Activated B cell treated with CpG ODN at 0.5 μM for 24 hours (primary cell): Measurements from ENCODE around the gene LRRC73. TPM values are rescaled to one million over a fixed set of nuclear protein-coding genes. Genes with fewer than 3 reads are reported as not detected.

ENCODE experiments used
- ATAC-seq: fragments of 200-7000 bp; cut with Tn5 transposase; one replicate; pipeline ENCODE4 v1.10.0; 2021; ENCODE audit warnings: low read depth, mild to moderate bottlenecking, moderate library complexity
- CTCF ChIA-PET: fragments of 350-600 bp; sonication (Branson Sonifier 250); formaldehyde crosslinking; loops from one replicate; lab custom pipeline; 2021; ENCODE audit warnings: antibody characterized with exemption; lab: Charles Lee
- POLR2A ChIA-PET: fragments of 350-600 bp; sonication (Branson Sonifier 250); formaldehyde crosslinking; loops from one replicate; lab custom pipeline; 2021; ENCODE audit warnings: antibody characterized with exemption; lab: Charles Lee
- DNase-seq: peaks from one replicate; pipeline ENCODE4 v3.0.0; 2022
- H3K27ac Mint-ChIP-seq: one replicate; pipeline ENCODE4 v1.8.0; 2020; ENCODE audit warnings: mixed read lengths
- H3K27me3 Mint-ChIP-seq: one replicate; pipeline ENCODE4 v1.8.0; 2021; ENCODE audit warnings: mixed read lengths
- H3K36me3 Mint-ChIP-seq: one replicate; pipeline ENCODE4 v1.8.0; 2021; ENCODE audit warnings: low read depth, mixed read lengths
- H3K4me1 Mint-ChIP-seq: one replicate; pipeline ENCODE4 v1.8.0; 2021; ENCODE audit warnings: mixed read lengths
- H3K4me3 Mint-ChIP-seq: one replicate; pipeline ENCODE4 v1.8.0; 2020; ENCODE audit warnings: mild to moderate bottlenecking, mixed read lengths
- H3K9me3 Mint-ChIP-seq: one replicate; pipeline ENCODE4 v1.8.0; 2020; ENCODE audit warnings: mixed read lengths
- intact Hi-C: fragments of 100-400 bp; cut with micrococcal nuclease; formaldehyde crosslinking; loops from one replicate; pipeline ENCODE4 v1.15.1; 2024
- total RNA-seq: library from RNA; stranded (reverse); gene quantifications from 2 replicates; pipeline ENCODE4 v1.2.3, GENCODE V29; 2022
- TF ChIP-seq, protein P1 (sequence below): fragments of 200-600 bp; IDR thresholded peaks from one replicate; pipeline ENCODE4 v1.8.0; 2022; ENCODE audit warnings: antibody characterized with exemption, mild to moderate bottlenecking

Gene LRRC73
- total RNA-seq, 1 donor from 2014 or later = 0.31 TPM

DNA sequence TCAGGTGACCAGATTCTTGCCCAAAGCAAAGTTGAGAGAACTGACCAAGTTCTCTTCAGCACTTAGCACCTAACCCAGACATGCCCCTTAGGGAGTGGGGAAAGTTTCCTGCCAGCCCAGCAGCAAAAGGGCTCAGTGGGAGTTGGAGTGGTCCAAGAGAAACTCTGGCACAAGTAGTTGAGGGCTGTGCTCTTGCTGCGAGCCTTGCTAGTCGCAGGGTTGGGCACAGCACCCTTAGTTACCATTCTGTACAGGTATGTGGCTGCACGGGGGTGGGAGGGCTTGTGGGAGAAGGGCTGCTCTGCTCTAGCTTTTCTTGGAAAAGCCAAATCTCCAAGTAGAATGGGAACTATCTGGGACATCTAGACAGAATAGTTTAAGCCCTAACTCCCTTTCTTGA lies 13.1 kb upstream of the LRRC73 start:
- TF ChIP-seq, protein P1, sequence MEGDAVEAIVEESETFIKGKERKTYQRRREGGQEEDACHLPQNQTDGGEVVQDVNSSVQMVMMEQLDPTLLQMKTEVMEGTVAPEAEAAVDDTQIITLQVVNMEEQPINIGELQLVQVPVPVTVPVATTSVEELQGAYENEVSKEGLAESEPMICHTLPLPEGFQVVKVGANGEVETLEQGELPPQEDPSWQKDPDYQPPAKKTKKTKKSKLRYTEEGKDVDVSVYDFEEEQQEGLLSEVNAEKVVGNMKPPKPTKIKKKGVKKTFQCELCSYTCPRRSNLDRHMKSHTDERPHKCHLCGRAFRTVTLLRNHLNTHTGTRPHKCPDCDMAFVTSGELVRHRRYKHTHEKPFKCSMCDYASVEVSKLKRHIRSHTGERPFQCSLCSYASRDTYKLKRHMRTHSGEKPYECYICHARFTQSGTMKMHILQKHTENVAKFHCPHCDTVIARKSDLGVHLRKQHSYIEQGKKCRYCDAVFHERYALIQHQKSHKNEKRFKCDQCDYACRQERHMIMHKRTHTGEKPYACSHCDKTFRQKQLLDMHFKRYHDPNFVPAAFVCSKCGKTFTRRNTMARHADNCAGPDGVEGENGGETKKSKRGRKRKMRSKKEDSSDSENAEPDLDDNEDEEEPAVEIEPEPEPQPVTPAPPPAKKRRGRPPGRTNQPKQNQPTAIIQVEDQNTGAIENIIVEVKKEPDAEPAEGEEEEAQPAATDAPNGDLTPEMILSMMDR = no peak
- H3K27me3 Mint-ChIP-seq = no peaks in the 10 kb centered on the region
- H3K36me3 Mint-ChIP-seq = no peaks in the 10 kb centered on the region
- ChIA-PET POLR2A (no interaction called here), CTCF (no interaction called here)
- intact Hi-C loops = no loop called here
- DNase-seq = no peak
- no peaks in the 10 kb centered on the region for H3K9me3 Mint-ChIP-seq
- H3K4me1 Mint-ChIP-seq = no peaks in the 10 kb centered on the region
- H3K27ac Mint-ChIP-seq = no peak overlapping the region
- no peak for ATAC-seq
- no peak overlapping the region for H3K4me3 Mint-ChIP-seq

DNA sequence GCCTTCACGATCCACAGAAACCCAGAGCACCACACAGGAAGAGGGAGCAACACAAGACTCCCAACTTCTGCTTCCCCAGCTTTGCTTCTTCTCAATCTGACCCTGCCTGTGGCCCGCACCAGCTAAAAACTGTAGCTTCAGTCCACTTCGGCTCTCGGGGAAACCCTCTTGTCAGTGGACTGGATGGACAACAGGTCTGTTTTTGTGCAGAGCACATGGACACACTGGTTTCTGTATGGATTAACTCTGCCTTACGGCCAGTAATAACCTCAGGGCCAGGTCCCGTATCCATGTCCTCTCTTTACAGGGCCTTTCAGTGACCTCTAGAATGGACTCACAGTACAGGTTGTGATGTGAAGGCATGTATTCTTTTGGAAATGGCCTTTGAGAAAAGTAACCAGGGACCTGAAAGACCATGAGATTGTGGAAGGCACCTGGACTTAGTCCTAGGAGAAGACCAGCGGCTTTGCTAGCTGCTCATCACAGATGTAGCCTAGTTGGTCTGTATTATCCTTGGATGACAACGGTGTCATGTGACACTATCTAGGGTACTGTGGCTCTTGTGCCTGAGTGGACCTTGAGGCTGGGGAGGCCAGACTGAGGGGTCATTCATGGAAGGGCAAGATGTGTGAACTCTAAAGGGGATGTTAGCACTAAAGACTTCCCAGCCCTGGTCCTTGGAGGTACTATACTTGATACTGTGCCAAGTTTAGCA lies 12.6 kb upstream of the LRRC73 start:
- DNase-seq (no peak), ATAC-seq (no peak)
- ChIA-PET CTCF (no interaction called here), POLR2A (no interaction called here)
- intact Hi-C loops = no loop called here
- no peaks in the 10 kb centered on the region for H3K27me3 Mint-ChIP-seq
- no peaks in the 10 kb centered on the region for H3K9me3 Mint-ChIP-seq
- H3K4me1 Mint-ChIP-seq = no peaks in the 10 kb centered on the region
- H3K27ac Mint-ChIP-seq = no peak overlapping the region
- no peak overlapping the region for H3K4me3 Mint-ChIP-seq
- TF ChIP-seq, protein P1 = no peak
- H3K36me3 Mint-ChIP-seq = no peaks in the 10 kb centered on the region

DNA sequence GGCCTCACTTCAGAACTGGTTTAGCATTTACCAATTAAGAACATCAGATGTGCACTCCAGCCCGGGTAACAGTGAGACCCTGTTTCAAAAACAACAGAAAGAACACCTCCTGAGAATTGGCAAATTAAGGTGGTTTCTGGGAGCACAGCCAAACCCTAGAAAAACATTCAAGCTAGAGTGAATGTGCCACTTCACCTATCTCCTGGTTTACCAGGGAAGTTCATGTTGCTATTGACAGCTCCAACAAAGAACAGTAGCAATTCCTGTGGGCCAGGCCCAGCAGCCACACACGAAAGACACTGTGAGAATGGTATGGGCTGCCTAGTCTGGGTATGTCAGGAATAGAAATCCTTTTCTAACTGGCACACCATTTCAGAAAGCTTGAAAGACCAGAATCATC lies 11.7 kb upstream of the LRRC73 start:
- H3K27me3 Mint-ChIP-seq = no peaks in the 10 kb centered on the region

DNA sequence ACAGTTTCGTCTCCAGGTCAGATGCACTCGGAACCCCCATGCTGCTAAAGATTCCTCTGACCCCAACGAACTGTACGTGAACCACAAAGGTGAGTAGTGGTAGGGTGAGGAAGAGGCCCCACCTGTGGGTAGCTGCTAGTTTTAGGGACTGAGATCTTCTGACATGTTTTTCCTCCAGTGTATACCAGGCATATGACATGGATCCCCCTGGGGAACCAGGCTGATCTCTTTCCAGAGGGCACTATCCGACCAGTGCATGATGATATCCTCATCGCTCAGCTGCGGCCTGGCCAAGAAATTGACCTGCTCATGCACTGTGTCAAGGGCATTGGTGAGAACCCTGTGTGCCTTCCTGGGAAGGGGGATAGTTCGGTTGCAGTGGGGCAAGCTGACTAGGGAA lies 10.0 kb upstream of the LRRC73 start:
- no peak for ATAC-seq
- no peak overlapping the region for H3K27ac Mint-ChIP-seq
- intact Hi-C loops = no loop called here
- H3K27me3 Mint-ChIP-seq = no peaks in the 10 kb centered on the region
- CTCF ChIA-PET = no interaction called here
- POLR2A ChIA-PET = interaction anchor here (0.6 kb wide), 1 partner anchor 9 kb away, joined by 3 read pairs; no protein-coding TSS in a partner anchor
- no peaks in the 10 kb centered on the region for H3K9me3 Mint-ChIP-seq
- peaks cover 10% of the 10 kb centered on the region for H3K36me3 Mint-ChIP-seq
- DNase-seq = no peak
- TF ChIP-seq, protein P1 = no peak
- no peak overlapping the region for H3K4me3 Mint-ChIP-seq
- peaks cover 14% of the 10 kb centered on the region for H3K4me1 Mint-ChIP-seq

More for the DNA sequence above, 11.7 kb upstream of the LRRC73 start:
- no peak for ATAC-seq
- Mint-ChIP-seq H3K27ac (no peak overlapping the region), H3K36me3 (no peaks in the 10 kb centered on the region), H3K4me1 (no peaks in the 10 kb centered on the region), H3K9me3 (no peaks in the 10 kb centered on the region), H3K4me3 (no peak overlapping the region)
- TF ChIP-seq, protein P1 = no peak
- POLR2A ChIA-PET = no interaction called here
- CTCF ChIA-PET = interaction anchor here (1.0 kb wide), 1 partner anchor 15 kb away, joined by 3 read pairs; no protein-coding TSS in a partner anchor
- intact Hi-C loops = no loop called here
- no peak for DNase-seq

DNA sequence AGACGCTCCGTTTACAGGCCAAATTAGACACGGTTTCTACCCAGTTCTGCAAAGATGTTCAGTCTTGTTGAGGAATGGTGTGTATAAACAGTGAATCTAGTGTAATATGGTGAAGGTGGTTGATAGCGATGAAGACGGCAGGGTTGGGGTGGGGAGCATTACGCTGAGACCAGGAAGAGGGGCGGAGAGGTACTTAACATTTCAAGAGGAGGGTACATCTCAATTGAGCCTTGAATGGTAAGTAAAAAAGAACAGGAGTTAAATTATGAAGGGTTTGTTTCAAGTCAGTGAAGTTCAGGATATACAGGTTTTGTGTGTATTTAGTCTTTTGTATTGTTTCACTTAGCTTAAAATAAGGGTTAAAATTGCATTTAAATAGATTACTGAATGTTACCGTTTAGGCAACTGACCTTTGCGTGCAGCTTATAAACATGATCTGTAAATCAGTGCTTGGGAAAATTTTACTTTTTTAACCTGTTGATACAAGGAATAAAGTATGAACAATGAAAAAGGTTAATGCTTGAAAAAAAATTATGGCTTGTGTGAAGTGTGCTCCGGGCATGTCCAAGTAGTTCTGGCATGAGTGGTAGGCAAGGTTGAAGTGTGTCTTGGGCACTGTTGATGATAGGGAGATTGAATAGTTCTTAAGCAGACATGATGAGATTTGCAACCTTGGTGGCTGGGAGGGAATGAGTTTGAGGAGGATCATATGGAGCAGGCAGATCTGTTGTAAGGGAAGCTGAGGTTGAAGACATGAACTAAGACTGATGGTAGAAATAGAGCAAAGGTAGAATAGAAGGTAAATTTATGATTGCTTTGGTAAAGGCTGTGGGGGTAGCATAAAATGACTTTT lies 7.6 kb upstream of the LRRC73 start:
- H3K27ac Mint-ChIP-seq = no peak overlapping the region
- ATAC-seq (peak; percentile 16), DNase-seq (no peak)
- POLR2A ChIA-PET = interaction anchor here (0.6 to 2.5 kb wide), 12 partner anchors 11 to 772 kb away, joined by 3 to 15 read pairs (median 6); partner anchors contain the start of genes ABCC10, CUL7, GTPBP2 and POLH
- no peaks in the 10 kb centered on the region for H3K9me3 Mint-ChIP-seq
- peaks cover 29% of the 10 kb centered on the region for H3K36me3 Mint-ChIP-seq
- no peak overlapping the region for H3K4me3 Mint-ChIP-seq
- TF ChIP-seq, protein P1 = no peak
- H3K27me3 Mint-ChIP-seq = no peaks in the 10 kb centered on the region
- peaks cover 29% of the 10 kb centered on the region for H3K4me1 Mint-ChIP-seq
- CTCF ChIA-PET = interaction anchor here (1.4 to 2.6 kb wide), 2 partner anchors 8 to 11 kb away, joined by 4 to 13 read pairs; partner anchors contain the start of gene LRRC73
- intact Hi-C loops = loop anchor here (1.0 to 10.0 kb wide), 10 partner anchors 40 to 953 kb away; partner anchors contain the start of genes GTPBP2, KLC4, MEA1 and MRPL2
